Nephron progenitor cell (in vitro differentiated cells): Measurements from ENCODE around the gene OLFM2.
A peak's percentile ranks its signal among the peaks of the same experiment; 100 is the strongest.

Experiments
- DNase-seq: peaks from one replicate; pipeline ENCODE4 v3.0.0; 2021
- H3K27ac Mint-ChIP-seq: 2 replicates; pipeline ENCODE4 v1.8.0; 2021; ENCODE audit warnings: mild to moderate bottlenecking, moderate library complexity, mixed read lengths
- H3K27me3 Mint-ChIP-seq: 2 replicates; pipeline ENCODE4 v1.8.0; 2021; ENCODE audit warnings: mild to moderate bottlenecking, low read depth, mixed read lengths; ENCODE audit not compliant: poor library complexity
- H3K36me3 Mint-ChIP-seq: 2 replicates; pipeline ENCODE4 v1.8.0; 2021; ENCODE audit warnings: low read depth, mixed read lengths
- H3K4me1 Mint-ChIP-seq: 2 replicates; pipeline ENCODE4 v1.8.0; 2021; ENCODE audit warnings: mixed read lengths
- H3K4me3 Mint-ChIP-seq: 2 replicates; pipeline ENCODE4 v1.8.0; 2021; ENCODE audit warnings: mild to moderate bottlenecking, moderate library complexity, mixed read lengths
- H3K9me3 Mint-ChIP-seq: 2 replicates; pipeline ENCODE4 v1.8.0; 2021; ENCODE audit warnings: mild to moderate bottlenecking, moderate library complexity, mixed read lengths
- CTCF ChIP-seq: fragments of 200-600 bp; sonication (generic); IDR thresholded peaks from 2 replicates; pipeline ENCODE4 v1.5.0; 2021; ENCODE audit warnings: antibody characterized with exemption

OLFM2 gene

GRCh38 chr19:9885077-9885552 is 51.2 kb downstream of the OLFM2 start:
- Mint-ChIP-seq H3K4me1 (peaks cover 14% of the 10 kb centered on the region), H3K36me3 (no peaks in the 10 kb centered on the region), H3K27ac (no peak overlapping the region), H3K4me3 (no peak overlapping the region), H3K27me3 (no peaks in the 10 kb centered on the region), H3K9me3 (no peaks in the 10 kb centered on the region)
- DNase-seq: no peak
- TF ChIP-seq CTCF: no peak

- Mint-ChIP-seq H3K4me3 (no peak overlapping the region), H3K9me3 (no peaks in the 10 kb centered on the region), H3K27me3 (no peaks in the 10 kb centered on the region), H3K27ac (no peak overlapping the region), H3K4me1 (peaks cover 14% of the 10 kb centered on the region), H3K36me3 (no peaks in the 10 kb centered on the region)
- TF ChIP-seq CTCF: no peak
- DNase-seq: no peak
Measured at GRCh38 chr19:9883764-9884163, 52.6 kb downstream of the OLFM2 start.

DNA sequence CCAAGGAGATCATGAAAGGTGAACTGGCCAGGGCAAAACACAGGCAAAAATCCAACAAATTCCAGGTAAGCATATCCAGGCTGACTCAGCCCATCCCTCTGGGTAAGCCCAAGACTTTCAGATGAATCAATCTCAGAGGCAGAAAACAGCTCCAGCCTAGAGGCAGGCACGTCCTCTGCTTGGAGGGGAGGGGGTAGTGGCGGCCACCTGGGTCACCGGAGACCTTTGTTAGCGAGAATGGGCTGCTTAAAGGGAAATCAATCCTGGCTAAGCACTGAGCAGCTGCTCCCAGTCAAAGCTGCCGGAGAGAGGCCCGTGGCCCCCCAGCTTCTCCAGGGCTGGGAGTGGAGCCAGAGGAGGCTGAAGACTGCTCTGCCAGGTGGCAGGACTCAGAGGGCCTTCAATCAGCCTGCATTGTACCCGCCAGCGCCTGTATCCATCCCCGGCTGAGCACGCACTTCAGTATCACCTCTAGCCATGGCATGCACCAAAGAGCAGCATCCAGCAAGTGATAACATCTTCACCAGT is 53.0 kb downstream of the OLFM2 start:
- Mint-ChIP-seq H3K36me3 (no peaks in the 10 kb centered on the region), H3K27ac (no peak overlapping the region), H3K9me3 (no peaks in the 10 kb centered on the region), H3K27me3 (no peaks in the 10 kb centered on the region), H3K4me3 (no peak overlapping the region), H3K4me1 (peaks cover 14% of the 10 kb centered on the region)
- no peak for TF ChIP-seq CTCF
- DNase-seq: peak; percentile 25

DNA sequence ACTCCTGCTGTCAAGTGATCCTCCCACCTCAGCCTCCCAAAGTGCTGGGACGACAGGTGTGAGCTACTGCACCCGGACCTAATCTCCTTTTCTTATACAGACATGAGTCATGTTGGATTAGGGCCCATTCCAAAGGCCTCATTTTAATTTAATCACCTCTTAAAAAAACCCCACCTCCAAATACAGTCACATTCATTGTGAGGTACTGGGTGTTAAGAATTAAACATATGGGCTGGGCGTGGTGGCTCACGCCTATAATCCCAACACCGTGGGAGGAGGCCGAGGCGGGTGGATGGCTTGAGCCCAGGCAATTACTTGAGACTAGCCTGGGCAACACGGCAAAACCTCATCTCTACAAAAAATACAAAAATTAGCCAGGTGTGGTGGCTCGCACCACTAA is 54.6 kb downstream of the OLFM2 start:
- H3K27ac Mint-ChIP-seq: no peak overlapping the region
- peaks cover 15% of the 10 kb centered on the region for H3K4me1 Mint-ChIP-seq
- no peaks in the 10 kb centered on the region for H3K36me3 Mint-ChIP-seq

GRCh38 chr19:9878511-9879196 is 57.7 kb downstream of the OLFM2 start:
- no peak overlapping the region for H3K27ac Mint-ChIP-seq
- H3K9me3 Mint-ChIP-seq: no peaks in the 10 kb centered on the region
- no peaks in the 10 kb centered on the region for H3K36me3 Mint-ChIP-seq
- no peaks in the 10 kb centered on the region for H3K27me3 Mint-ChIP-seq
- no peak for DNase-seq
- H3K4me3 Mint-ChIP-seq: no peak overlapping the region
- TF ChIP-seq CTCF: no peak
- peaks cover 31% of the 10 kb centered on the region for H3K4me1 Mint-ChIP-seq

More for the DNA sequence above, 54.6 kb downstream of the OLFM2 start:
- H3K4me3 Mint-ChIP-seq: no peak overlapping the region
- no peaks in the 10 kb centered on the region for H3K27me3 Mint-ChIP-seq
- no peak for DNase-seq
- no peaks in the 10 kb centered on the region for H3K9me3 Mint-ChIP-seq
- no peak for TF ChIP-seq CTCF
